GM21723 (cell line): ENCODE results near the gene LMBR1.

Experiments used
- ATAC-seq: cut with Tn5 transposase; IDR thresholded peaks from one replicate; pipeline ENCODE4 v1.9.1; 2021; ENCODE audit warnings: mild to moderate bottlenecking, moderate library complexity; ENCODE audit not compliant: unreplicated experiment

LMBR1 gene

DNA sequence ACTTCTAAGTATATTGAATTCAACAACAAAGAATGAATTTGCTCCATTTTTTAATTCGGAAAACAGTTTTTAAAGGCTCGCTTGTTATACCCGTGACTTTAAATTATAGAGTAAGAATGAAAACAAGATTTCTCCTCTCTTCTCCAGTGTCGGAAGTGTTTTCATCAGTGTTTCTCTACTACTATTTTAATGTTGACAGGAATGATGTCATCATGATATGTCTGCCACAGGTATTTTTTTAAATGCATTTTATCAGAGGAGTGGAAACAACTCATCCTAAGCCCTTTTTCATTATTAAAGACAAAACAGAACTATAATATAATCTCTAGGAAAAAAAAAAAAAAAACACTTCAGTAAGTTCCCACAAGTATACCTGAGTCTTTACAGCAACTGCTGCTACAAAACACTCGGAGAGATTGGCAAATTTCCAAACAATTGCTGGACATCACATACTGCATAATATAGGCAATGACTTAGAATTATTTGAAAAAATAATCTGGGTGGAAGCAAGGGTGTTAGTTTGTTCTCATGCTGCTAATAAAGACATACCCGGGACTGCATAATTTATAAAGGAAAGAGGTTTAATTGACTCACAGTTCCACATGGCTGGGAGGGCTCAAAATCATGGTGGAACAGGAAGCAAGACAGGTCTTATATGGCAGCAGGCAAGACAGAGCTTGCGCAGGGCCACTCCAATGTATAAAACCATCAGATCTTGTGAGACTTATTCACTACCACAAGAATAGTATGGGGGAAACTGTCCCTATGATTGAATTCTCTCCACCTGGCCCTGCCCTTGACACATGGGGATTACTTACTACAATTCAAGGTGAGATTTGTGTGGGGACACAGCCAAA is 257.2 kb downstream of the LMBR1 start:
- no peak for ATAC-seq

DNA sequence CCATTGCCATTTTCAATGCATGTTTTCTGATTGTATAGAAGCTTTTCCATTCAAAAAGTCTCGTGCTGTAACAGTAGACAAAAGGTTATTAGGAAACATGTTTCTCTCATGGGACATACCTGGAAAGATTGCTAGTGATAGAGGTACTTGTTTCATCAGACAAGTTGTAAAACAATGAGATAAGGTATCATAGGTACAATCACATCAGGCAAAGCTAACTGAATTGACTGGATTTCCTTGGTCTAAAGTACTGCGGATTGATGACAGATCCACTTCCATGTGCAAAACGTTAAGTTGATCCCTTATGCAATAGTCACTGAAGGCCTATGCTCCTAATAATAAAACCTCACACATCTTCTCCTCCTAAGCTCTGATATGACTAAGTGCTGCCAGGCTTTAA is 258.9 kb downstream of the LMBR1 start:
- no peak for ATAC-seq

DNA sequence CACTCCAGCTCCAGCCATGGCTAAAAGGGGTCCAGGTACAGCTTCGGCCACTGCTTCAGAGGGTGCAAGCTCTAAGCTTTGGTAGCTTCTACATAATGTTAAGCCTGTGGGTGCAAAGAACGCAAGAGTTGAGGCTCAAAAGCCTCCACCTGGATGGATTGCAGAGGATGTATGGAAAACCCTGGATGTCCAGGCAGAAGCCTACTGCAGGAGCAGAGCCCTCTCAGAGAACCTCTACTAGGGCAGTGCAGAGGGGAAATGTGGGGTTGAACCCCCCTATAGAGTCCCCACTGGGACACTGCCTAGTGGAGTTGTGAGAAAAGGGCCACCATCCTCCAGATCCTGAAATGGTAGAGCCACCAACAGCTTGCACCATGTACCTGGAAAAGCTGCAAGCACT is 263.1 kb downstream of the LMBR1 start:
- no peak for ATAC-seq

DNA sequence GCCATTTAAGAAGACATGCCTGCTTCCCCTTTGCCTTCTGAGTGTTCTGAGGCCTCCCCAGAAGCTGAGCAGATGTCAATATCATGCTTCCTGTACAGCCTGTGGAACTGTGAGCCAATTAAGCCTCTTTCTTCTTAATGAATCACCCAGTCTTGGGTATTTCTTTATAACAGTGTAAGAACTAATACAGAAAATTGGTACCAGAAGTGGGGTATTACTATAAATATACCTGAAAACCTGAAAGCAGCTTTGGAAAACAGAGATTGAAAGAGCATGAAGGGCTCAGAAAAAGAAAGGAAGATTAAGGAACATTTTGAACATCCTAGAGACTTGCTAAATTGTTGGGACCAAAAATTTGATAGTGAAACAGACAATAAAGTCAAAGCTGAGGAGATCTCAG is 264.4 kb downstream of the LMBR1 start:
- no peak for ATAC-seq
